GM12878 (cell line): Measurements from ENCODE around the gene PPP2R2B. TPM values are rescaled to one million over a fixed set of nuclear protein-coding genes. Genes with fewer than 3 reads are reported as not detected.

Experiments used
- ATAC-seq: fragments of 200-7000 bp; cut with Tn5 transposase; 3 replicates; pipeline ENCODE4 v1.9.1; 2020; ENCODE audit warnings: mild to moderate bottlenecking, moderate library complexity
- BruUV-seq: library from RNA; stranded (reverse); fragments of 400-500 nt; replicated peaks from 2 replicates; lab custom pipeline; 2021; lab: Mats Ljungman, UMichigan
- CTCF ChIA-PET: fragments of 300-600 bp; sonication (Branson Sonifier 250); formaldehyde crosslinking; extraction: SDS; loops from one replicate; lab custom pipeline; 2021; ENCODE audit warnings: inconsistent platforms; lab: Yijun Ruan, JAX
- POLR2A ChIA-PET: fragments of 350-600 bp; formaldehyde crosslinking; extraction: SDS; loops from one replicate; lab custom pipeline; 2021; ENCODE audit warnings: inconsistent platforms; lab: Charles Lee
- RAD21 ChIA-PET: fragments of 300-600 bp; sonication (Branson Sonifier 250); formaldehyde crosslinking; loops from one replicate; lab custom pipeline; 2023; ENCODE audit warnings: antibody characterized with exemption; ENCODE audit not compliant: unreplicated experiment; lab: Charles Lee
- SMC1A ChIA-PET: fragments of 300-600 bp; sonication (Branson Sonifier 250); formaldehyde crosslinking; loops from one replicate; lab custom pipeline; 2023; ENCODE audit not compliant: unreplicated experiment, uncharacterized antibody; lab: Charles Lee
- DNase-seq: peaks from one replicate; pipeline ENCODE4 v3.0.0-alpha.2; 2011; ENCODE audit warnings: low read depth, low spot score
- FAIRE-seq: peaks from 3 replicates; lab custom pipeline; 2011; peaks lifted over from hg19 to GRCh38; lab: Jason Lieb, UNC
- H2AFZ ChIP-seq: 2 replicates; pipeline ENCODE4 v1.6.0; 2011; ENCODE audit warnings: low read depth, low read length, control low read depth; ENCODE audit not compliant: control insufficient read depth
- H3K27ac ChIP-seq: 2 replicates; pipeline ENCODE4 v1.5.1; 2011; ENCODE audit warnings: control low read depth; ENCODE audit not compliant: control insufficient read depth, insufficient read depth
- H3K27me3 ChIP-seq, 2 experiments: replicated peaks in 1 of 2; 2 replicates each; pipeline versions ENCODE4 v1.6.0 to v1.6.1; 2011; ENCODE audit warnings: low read length in 1 of 2; ENCODE audit not compliant: control insufficient read depth in 2 of 2, insufficient read depth in 2 of 2
- H3K36me3 ChIP-seq, 2 experiments: 2 replicates each; pipeline ENCODE4 v1.5.1; 2011; ENCODE audit warnings: low read length in 1 of 2; ENCODE audit not compliant: control insufficient read depth in 2 of 2, insufficient read depth in 2 of 2
- H3K4me1 ChIP-seq: 2 replicates; pipeline ENCODE4 v1.6.1; 2011; ENCODE audit warnings: mild to moderate bottlenecking, low read length, moderate library complexity, mixed read lengths; ENCODE audit not compliant: control insufficient read depth, insufficient read depth
- H3K4me2 ChIP-seq: 2 replicates; pipeline ENCODE4 v1.6.0; 2011; ENCODE audit warnings: control low read depth; ENCODE audit not compliant: control insufficient read depth, insufficient read depth
- H3K4me3 ChIP-seq: fragments of 200-600 bp; sonication (generic); 2 replicates; pipeline ENCODE4 v1.5.1; 2016
- H3K79me2 ChIP-seq: 2 replicates; pipeline ENCODE4 v1.6.0; 2011; ENCODE audit warnings: low read length; ENCODE audit not compliant: control insufficient read depth, insufficient read depth
- H3K9ac ChIP-seq: 2 replicates; pipeline ENCODE4 v1.8.0; 2011; ENCODE audit warnings: low read length, control low read depth, mixed read lengths; ENCODE audit not compliant: control insufficient read depth, insufficient read depth
- H3K9me3 ChIP-seq: replicated peaks from 3 replicates; pipeline ENCODE4 v1.5.1; 2011; ENCODE audit warnings: mild to moderate bottlenecking, low read length; ENCODE audit not compliant: control insufficient read depth, insufficient read depth
- H4K20me1 ChIP-seq: 2 replicates; pipeline ENCODE4 v1.6.0; 2011; ENCODE audit not compliant: control insufficient read depth, insufficient read depth
- BCLAF1 ChIP-seq: fragments of 450-650 bp; IDR thresholded peaks from 2 replicates; pipeline ENCODE4 v1.6.1; 2017; ENCODE audit warnings: antibody characterized with exemption, mild to moderate bottlenecking, moderate library complexity
- BMI1 ChIP-seq: fragments of 450-650 bp; IDR thresholded peaks from 2 replicates; pipeline ENCODE4 v1.6.1; 2016; ENCODE audit warnings: mild to moderate bottlenecking, moderate library complexity, borderline replicate concordance
- FOXK2 ChIP-seq: fragments of 450-650 bp; IDR thresholded peaks from 2 replicates; pipeline ENCODE4 v1.6.1; 2017; ENCODE audit warnings: mild to moderate bottlenecking, moderate library complexity
- FOXM1 ChIP-seq: IDR thresholded peaks from 2 replicates; pipeline ENCODE4 v1.6.1; 2012; ENCODE audit warnings: low read depth, mild to moderate bottlenecking, inconsistent platforms, low read length, moderate library complexity
- NFYB ChIP-seq: IDR thresholded peaks from 2 replicates; pipeline ENCODE4 v1.6.1; 2011; ENCODE audit warnings: low read depth, mild to moderate bottlenecking, low read length, improper control_type of control experiment, moderate library complexity; ENCODE audit not compliant: insufficient read depth
- RAD51 ChIP-seq: fragments of 450-650 bp; IDR thresholded peaks from 2 replicates; pipeline ENCODE4 v1.6.1; 2016; ENCODE audit warnings: moderate library complexity, mild to moderate bottlenecking, inconsistent platforms
- SMAD5 ChIP-seq: IDR thresholded peaks from 2 replicates; pipeline ENCODE4 v1.6.1; 2016; ENCODE audit warnings: antibody characterized with exemption, low read depth
- STAT3 ChIP-seq: IDR thresholded peaks from 2 replicates; pipeline ENCODE4 v1.6.1; 2011; ENCODE audit warnings: low read depth, low read length, improper control_type of control experiment
- SUZ12 ChIP-seq: fragments of 200-600 bp; sonication (generic); IDR thresholded peaks from one replicate; pipeline ENCODE4 v1.6.1; 2018; ENCODE audit warnings: antibody characterized with exemption, mild to moderate bottlenecking; ENCODE audit not compliant: unreplicated experiment
- TCF7 ChIP-seq: IDR thresholded peaks from 2 replicates; pipeline ENCODE4 v1.6.1; 2014; ENCODE audit warnings: antibody characterized with exemption, borderline replicate concordance
- ZZZ3 ChIP-seq: IDR thresholded peaks from 2 replicates; pipeline ENCODE4 v1.6.1; 2011; ENCODE audit warnings: low read depth; ENCODE audit not compliant: control insufficient read depth, insufficient read length
- whole genome bisulfite sequencing: methylation state at CpG from one replicate; pipeline ENCODE4 v1.1.6; 2016; ENCODE audit warnings: low lambda C conversion rate; ENCODE audit not compliant: insufficient replicate concordance, insufficient coverage; ENCODE audit errors: missing lambda C conversion rate; 5-methylcytosine and 5-hydroxymethylcytosine counted together
- in situ Hi-C: fragments of 300-500 bp; cut with MboI; formaldehyde crosslinking; loops from 9 replicates; pipeline ENCODE4 v1.14.3; 2018; ENCODE audit warnings: mixed read lengths
- intact Hi-C: fragments of 100-400 bp; cut with micrococcal nuclease; formaldehyde crosslinking; loops from one replicate; pipeline ENCODE4 v1.14.2; 2022; ENCODE audit not compliant: unreplicated experiment
- polyA plus RNA-seq, 11 experiments: library from polyadenylated mRNA; depleted of rRNA in 4 of 11; unstranded in 6 of 11; stranded (reverse) in 5 of 11; fragments of >200 nt; fragmentation: Nextera tagmentation in 4 of 11; fragmentation: Illumina TruSeq in 1 of 11; extraction: Ambion mirVana in 4 of 11; extraction: Trizol in 1 of 11; gene quantifications; 1 replicate in 1 of 11; 2 replicates in 10 of 11; pipeline versions ENCODE4 v1.2.1 to v1.2.3, GENCODE V29; 2011 to 2016; ENCODE audit warnings: inconsistent platforms in 2 of 11, missing spikeins in 2 of 11, low read depth in 1 of 11
- total RNA-seq, 4 experiments: library from RNA; depleted of rRNA in 3 of 4; stranded (reverse); fragments of >200 nt in 3 of 4; fragmentation: Illumina TruSeq in 1 of 4; extraction: Trizol in 1 of 4; gene quantifications; 2 replicates each; pipeline versions ENCODE4 v1.2.1 to v1.2.3, GENCODE V29; 2013 to 2021

PPP2R2B gene
- total and polyA plus RNA-seq, 10 of the 15 experiments (the other 5 are each of a cell fraction or from before 2014, with no cell fraction given): not detected

- H3K9me3 ChIP-seq: no peaks in the 10 kb centered on the region
- RAD21 ChIA-PET: no interaction called here
- H3K27me3 ChIP-seq: no peaks in the 10 kb centered on the region; a peak in 1 of 4 replicates
- 23% methylated on average over 8 of the region's 8 CpGs for WGBS
- intact Hi-C loops (loop anchor here (5.0 kb wide), 1 partner anchor 910 kb away; no protein-coding TSS in a partner anchor), in situ Hi-C loops (no loop called here)
- no peaks in the 10 kb centered on the region for H4K20me1 ChIP-seq
- H3K36me3 ChIP-seq: no peaks in the 10 kb centered on the region
- no peak overlapping the region for H3K4me2 ChIP-seq
- TF ChIP-seq FOXM1: no peak
- TF ChIP-seq TCF7: no peak
- TF ChIP-seq RAD51: no peak
- TF ChIP-seq FOXK2: no peak
- no peak for TF ChIP-seq STAT3
- TF ChIP-seq NFYB: no peak
- TF ChIP-seq BCLAF1: no peak
- no peak for TF ChIP-seq BMI1
- no peak for TF ChIP-seq SUZ12
- TF ChIP-seq ZZZ3: no peak
- no peak for TF ChIP-seq SMAD5
- no peak overlapping the region for H3K27ac ChIP-seq
- H3K4me1 ChIP-seq: no peaks in the 10 kb centered on the region
- SMC1A ChIA-PET: no interaction called here
- no peak overlapping the region for H3K4me3 ChIP-seq
- DNase-seq (no peak), FAIRE-seq (no peak), ATAC-seq (no peak)
- no TSS peak for BruUV-seq
- POLR2A ChIA-PET: no interaction called here
- CTCF ChIA-PET: interaction anchor here (0.9 to 1.2 kb wide), 2 partner anchors 9 to 29 kb away, joined by 3 to 4 read pairs; no protein-coding TSS in a partner anchor
- H2AFZ ChIP-seq: no peak overlapping the region
- no peaks in the 10 kb centered on the region for H3K79me2 ChIP-seq
- no peak overlapping the region for H3K9ac ChIP-seq
Measured at GRCh38 chr5:146632620-146633322, 245.8 kb downstream of the PPP2R2B start.
